ENCODE measurements around the gene PBX1.

PBX1 gene

DNA sequence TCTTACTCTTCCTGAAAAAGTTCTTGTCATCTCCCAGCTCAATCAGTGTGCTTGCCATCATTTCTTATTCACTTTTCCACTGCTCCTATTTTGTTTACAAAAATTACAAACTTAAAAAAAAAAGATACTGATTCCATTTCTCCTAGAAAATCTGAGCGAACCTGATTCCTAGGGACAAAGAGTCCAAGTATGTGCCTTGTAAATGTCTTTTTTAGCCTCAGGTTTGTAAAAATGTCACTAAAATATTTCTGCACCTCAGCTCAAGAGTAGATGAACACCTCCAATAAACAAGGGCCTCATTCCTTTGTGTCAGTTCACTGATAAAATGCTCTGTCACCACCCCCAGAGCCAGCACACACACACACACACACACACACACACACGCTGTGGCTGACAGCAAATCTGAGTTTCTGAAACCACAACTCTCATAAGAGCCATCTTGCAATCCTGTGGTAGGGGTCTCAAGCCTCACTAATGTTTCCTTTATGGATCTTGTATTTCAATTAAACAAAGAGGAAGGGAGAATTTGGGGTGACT, 299.2 kb downstream of the PBX1 start:
- no peak overlapping the region for H3K4me3 ChIP-seq (replicated peaks; ENCODE audit: low read depth, low read length)
- TF ChIP-seq, protein P1, sequence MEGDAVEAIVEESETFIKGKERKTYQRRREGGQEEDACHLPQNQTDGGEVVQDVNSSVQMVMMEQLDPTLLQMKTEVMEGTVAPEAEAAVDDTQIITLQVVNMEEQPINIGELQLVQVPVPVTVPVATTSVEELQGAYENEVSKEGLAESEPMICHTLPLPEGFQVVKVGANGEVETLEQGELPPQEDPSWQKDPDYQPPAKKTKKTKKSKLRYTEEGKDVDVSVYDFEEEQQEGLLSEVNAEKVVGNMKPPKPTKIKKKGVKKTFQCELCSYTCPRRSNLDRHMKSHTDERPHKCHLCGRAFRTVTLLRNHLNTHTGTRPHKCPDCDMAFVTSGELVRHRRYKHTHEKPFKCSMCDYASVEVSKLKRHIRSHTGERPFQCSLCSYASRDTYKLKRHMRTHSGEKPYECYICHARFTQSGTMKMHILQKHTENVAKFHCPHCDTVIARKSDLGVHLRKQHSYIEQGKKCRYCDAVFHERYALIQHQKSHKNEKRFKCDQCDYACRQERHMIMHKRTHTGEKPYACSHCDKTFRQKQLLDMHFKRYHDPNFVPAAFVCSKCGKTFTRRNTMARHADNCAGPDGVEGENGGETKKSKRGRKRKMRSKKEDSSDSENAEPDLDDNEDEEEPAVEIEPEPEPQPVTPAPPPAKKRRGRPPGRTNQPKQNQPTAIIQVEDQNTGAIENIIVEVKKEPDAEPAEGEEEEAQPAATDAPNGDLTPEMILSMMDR (IDR thresholded peaks at IDR 0.05; ENCODE audit: low read length, missing control alignments): no peak
- peak; percentile 22 for DNase-seq (ENCODE audit: low read depth)

DNA sequence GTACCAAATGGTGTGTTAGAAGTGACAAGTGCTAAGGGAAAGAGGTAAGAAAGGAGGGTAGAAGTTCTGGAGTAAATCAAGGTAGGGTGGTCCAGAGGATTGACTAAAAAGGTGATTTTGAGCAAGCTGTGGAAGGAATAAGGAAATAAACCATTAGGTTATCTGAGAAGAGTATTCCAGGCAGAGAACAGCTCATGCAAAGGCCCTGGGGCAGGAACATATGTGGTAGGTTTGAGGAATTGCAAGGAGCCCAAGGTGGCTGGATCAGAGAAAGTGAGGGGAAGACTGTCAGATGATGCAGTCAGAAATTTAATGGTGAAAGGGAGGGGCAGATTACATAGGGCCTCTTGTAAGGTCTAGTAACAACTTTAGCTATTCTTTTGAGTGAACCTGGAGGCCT, 302.6 kb downstream of the PBX1 start:
- no peak overlapping the region for H3K4me3 ChIP-seq (replicated peaks; ENCODE audit: low read depth, low read length)
- no peak for DNase-seq (ENCODE audit: low read depth)
- TF ChIP-seq, protein P1 (IDR thresholded peaks at IDR 0.05; ENCODE audit: low read length, missing control alignments): no peak

DNA sequence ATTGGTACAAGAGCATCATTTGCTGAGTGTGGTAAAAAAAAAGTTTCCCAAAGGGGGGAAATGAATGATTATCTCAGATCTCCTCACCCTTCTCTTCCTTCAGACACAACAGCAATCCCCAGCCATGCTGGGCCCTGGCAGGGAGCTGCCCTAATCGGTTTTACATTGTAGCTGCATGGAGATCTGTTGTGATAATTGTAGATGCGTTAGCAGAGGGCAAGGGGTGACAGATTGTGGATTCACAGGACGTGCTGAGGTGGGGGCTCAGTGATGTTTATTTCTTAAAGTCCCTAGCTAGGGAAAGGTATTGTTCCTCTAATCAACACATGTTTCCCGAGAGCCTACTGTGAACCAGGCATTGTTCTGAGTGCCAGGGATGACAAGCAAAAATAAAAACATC, 304.1 kb downstream of the PBX1 start:
- TF ChIP-seq, protein P1 (IDR thresholded peaks at IDR 0.05; ENCODE audit: low read length, missing control alignments): no peak
- DNase-seq (ENCODE audit: low read depth): no peak

DNA sequence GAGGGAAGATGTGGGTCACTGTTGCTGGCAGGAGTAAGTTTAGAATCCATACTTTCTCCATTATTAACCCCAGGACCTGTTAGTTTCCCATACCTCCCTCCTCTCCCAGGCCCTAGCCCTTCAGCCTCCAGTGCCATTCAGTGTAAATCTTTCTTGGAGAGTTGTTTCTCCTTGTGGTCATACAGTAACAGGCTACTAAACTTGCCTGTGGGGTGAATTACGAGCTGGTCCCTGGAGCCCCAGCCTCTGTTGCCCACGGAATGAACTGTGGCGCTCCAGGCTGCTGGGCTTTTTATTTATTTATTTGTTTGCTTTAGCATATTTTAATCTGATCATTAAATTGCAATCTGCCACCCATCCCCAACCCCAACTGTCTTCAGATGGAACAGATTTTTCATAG, 305.2 kb downstream of the PBX1 start:
- DNase-seq (ENCODE audit: low read depth): no peak
- no peak overlapping the region for H3K4me3 ChIP-seq (replicated peaks; ENCODE audit: low read depth, low read length)
- TF ChIP-seq, protein P1 (IDR thresholded peaks at IDR 0.05; ENCODE audit: low read length, missing control alignments): no peak

More for the DNA sequence above, 304.1 kb downstream of the PBX1 start:
- no peak overlapping the region for H3K4me3 ChIP-seq (replicated peaks; ENCODE audit: low read depth, low read length)

DNA sequence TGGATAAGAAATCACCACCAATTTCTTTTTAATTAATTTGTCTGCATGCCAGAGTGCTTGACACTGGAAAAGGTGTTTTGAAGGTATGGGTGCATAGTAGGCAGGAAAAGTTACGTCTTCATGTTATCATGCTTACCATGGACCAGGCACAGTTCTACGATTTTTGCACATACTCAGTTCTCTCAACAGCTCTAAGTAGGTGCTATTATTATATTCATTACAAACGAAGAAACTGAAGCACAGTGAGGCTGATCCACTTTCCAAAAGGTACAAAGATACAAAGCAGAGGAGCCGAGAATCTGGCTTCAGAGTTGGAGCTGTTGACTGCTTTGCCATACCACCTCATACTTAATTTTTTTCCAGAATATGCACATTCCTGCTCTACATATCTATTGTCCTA, 306.4 kb downstream of the PBX1 start:
- no peak for DNase-seq (ENCODE audit: low read depth)
- H3K4me3 ChIP-seq (replicated peaks; ENCODE audit: low read depth, low read length): no peak overlapping the region

DNA sequence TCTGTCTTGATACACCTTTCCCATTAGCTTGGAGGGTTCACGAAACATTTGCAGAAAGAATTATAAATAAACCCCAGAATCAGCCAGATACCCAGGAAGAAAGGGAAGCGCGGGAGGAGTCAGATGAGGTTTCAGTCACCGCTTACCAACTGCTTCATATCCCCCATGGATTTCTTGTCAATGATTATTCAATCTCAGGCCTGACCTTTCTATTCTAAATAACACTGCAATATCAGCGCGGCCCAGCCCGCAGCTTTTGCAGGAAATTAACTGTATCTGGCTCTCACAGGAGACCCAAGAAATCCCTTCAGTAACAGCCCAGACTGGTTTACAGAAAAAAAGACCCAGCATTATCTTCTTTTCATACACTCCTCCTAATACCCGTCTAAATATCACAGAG, 308.6 kb downstream of the PBX1 start:
- TF ChIP-seq, protein P1 (IDR thresholded peaks at IDR 0.05; ENCODE audit: low read length, missing control alignments): no peak
- no peak for DNase-seq (ENCODE audit: low read depth)
- H3K4me3 ChIP-seq (replicated peaks; ENCODE audit: low read depth, low read length): no peak overlapping the region

More for the DNA sequence above, 306.4 kb downstream of the PBX1 start:
- TF ChIP-seq, protein P1 (IDR thresholded peaks at IDR 0.05; ENCODE audit: low read length, missing control alignments): no peak

DNA sequence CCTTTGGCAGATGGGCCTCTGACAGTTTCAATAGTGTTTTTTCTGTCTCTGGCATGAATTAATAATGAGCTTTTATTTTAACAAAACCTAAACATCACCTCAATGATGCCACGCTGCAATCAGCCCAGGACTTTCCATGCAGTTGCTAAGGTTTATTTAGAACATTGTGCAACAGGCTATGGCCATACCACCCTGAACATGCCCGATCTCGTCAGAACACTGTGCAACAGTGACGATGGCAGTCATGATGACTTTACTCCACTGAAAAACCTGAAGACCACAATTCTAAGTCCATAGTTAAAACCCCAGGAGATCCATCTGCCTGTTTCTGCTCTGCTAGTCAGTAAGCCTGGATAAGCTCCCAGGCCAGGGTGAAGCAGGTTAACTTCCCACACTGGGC, 310.0 kb downstream of the PBX1 start:
- no peak for DNase-seq (ENCODE audit: low read depth)
- H3K4me3 ChIP-seq (replicated peaks; ENCODE audit: low read depth, low read length): no peak overlapping the region
- TF ChIP-seq, protein P1 (IDR thresholded peaks at IDR 0.05; ENCODE audit: low read length, missing control alignments): no peak
